HepG2 (cell line): ENCODE measurements around the gene HHIPL1. TPM values are rescaled to one million over a fixed set of nuclear protein-coding genes. Genes with fewer than 3 reads are reported as not detected.
A peak's percentile ranks its signal among the peaks of the same experiment; 100 is the strongest.

Source experiments
- ATAC-seq: fragments of 200-7000 bp; cut with Tn5 transposase; 3 replicates; pipeline ENCODE4 v1.9.1; 2020; ENCODE audit warnings: mild to moderate bottlenecking, moderate library complexity
- BruUV-seq: library from RNA; stranded (reverse); fragments of 400-500 nt; replicated peaks from 2 replicates; lab custom pipeline; 2021; lab: Mats Ljungman, UMichigan
- CTCF ChIA-PET: fragments of 300-600 bp; formaldehyde crosslinking; extraction: SDS; loops from one replicate; lab custom pipeline; 2021; ENCODE audit warnings: low total read pairs, inconsistent platforms, low intra/inter-chr PET ratio; lab: Yijun Ruan, JAX
- POLR2A ChIA-PET: fragments of 350-600 bp; sonication (Branson Sonifier 250); formaldehyde crosslinking; loops from one replicate; lab custom pipeline; 2020; ENCODE audit warnings: antibody characterized with exemption, inconsistent platforms; lab: Yijun Ruan, JAX
- DNase-seq: peaks from one replicate; pipeline ENCODE4 v3.0.0-alpha.2; 2015; ENCODE audit warnings: low spot score
- FAIRE-seq: peaks from 3 replicates; lab custom pipeline; 2011; peaks lifted over from hg19 to GRCh38; lab: Jason Lieb, UNC
- H2AFZ ChIP-seq: one replicate; pipeline ENCODE4 v1.6.1; 2011; ENCODE audit warnings: low read length, inconsistent platforms
- H3K27ac ChIP-seq: fragments of 300-600 bp; 3 replicates; pipeline ENCODE4 v1.8.0; 2011; ENCODE audit warnings: mixed run types, mild to moderate bottlenecking, mixed read lengths, low read length, inconsistent platforms; ENCODE audit not compliant: insufficient read depth; ENCODE audit errors: extremely low read length
- H3K27me3 ChIP-seq, 2 experiments: fragments of 200-600 bp in 1 of 2; 2 replicates in 1 of 2; 3 replicates in 1 of 2; pipeline versions ENCODE4 v1.6.0 to v1.8.0; 2011; ENCODE audit warnings: low read length in 2 of 2, mild to moderate bottlenecking in 2 of 2, moderate library complexity in 2 of 2, inconsistent platforms in 1 of 2; ENCODE audit not compliant: insufficient read depth in 2 of 2, control insufficient read depth in 1 of 2
- H3K36me3 ChIP-seq, 2 experiments: fragments of 200-600 bp in 1 of 2; replicated peaks in 1 of 2; 2 replicates in 1 of 2; 3 replicates in 1 of 2; pipeline versions ENCODE4 v1.5.1 to v1.8.0; 2011; ENCODE audit warnings: low read length in 2 of 2, inconsistent platforms in 1 of 2; ENCODE audit not compliant: insufficient read depth in 2 of 2, control insufficient read depth in 1 of 2
- H3K4me1 ChIP-seq: 2 replicates; pipeline ENCODE4 v1.5.1; 2012; ENCODE audit warnings: low read length, inconsistent platforms; ENCODE audit not compliant: insufficient read depth
- H3K4me2 ChIP-seq: 2 replicates; pipeline ENCODE4 v1.6.0; 2011; ENCODE audit warnings: low read depth, low read length, inconsistent platforms
- H3K4me3 ChIP-seq, 3 experiments: fragments of 200-600 bp in 1 of 3; sonication (generic), shearing (Covaris generic) in 1 of 3; replicated peaks in 1 of 3; 2 replicates each; pipeline ENCODE4 v1.5.1; 2011 to 2016; ENCODE audit warnings: low read length in 3 of 3, inconsistent platforms in 2 of 3, low read depth in 2 of 3, mild to moderate bottlenecking in 2 of 3, control low read depth in 1 of 3, mixed read lengths in 1 of 3; ENCODE audit not compliant: insufficient read depth in 1 of 3
- H3K79me2 ChIP-seq: one replicate; pipeline ENCODE4 v1.6.1; 2011; ENCODE audit warnings: low read length, inconsistent platforms; ENCODE audit not compliant: insufficient read depth
- H3K9ac ChIP-seq: 2 replicates; pipeline ENCODE4 v1.6.0; 2011; ENCODE audit warnings: mild to moderate bottlenecking, low read depth, low read length, inconsistent platforms; ENCODE audit not compliant: insufficient read depth
- H3K9me3 ChIP-seq: 2 replicates; pipeline ENCODE4 v1.5.1; 2012; ENCODE audit warnings: mild to moderate bottlenecking, low read length
- H4K20me1 ChIP-seq: 2 replicates; pipeline ENCODE4 v1.6.0; 2011; ENCODE audit warnings: inconsistent platforms, mild to moderate bottlenecking, low read length, moderate library complexity; ENCODE audit not compliant: insufficient read depth
- ELF3 ChIP-seq: IDR thresholded peaks from 2 replicates; pipeline ENCODE4 v1.6.1; 2016; ENCODE audit warnings: missing genetic modification reagents, missing compliant biosample characterization
- FOSL2 ChIP-seq: sonication (generic); formaldehyde crosslinking; IDR thresholded peaks from 2 replicates; pipeline ENCODE4 v1.4.0; 2020; ENCODE audit warnings: missing genetic modification reagents
- HNRNPH1 ChIP-seq: fragments of 200-400 bp; formaldehyde crosslinking; optimal IDR thresholded peaks from 2 replicates; pipeline ENCODE3; 2017; ENCODE audit warnings: mild to moderate bottlenecking, low read depth, low read length
- ISL2 ChIP-seq: sonication (generic); formaldehyde crosslinking; IDR thresholded peaks from 2 replicates; pipeline ENCODE4 v1.5.0; 2020; ENCODE audit warnings: missing genetic modification reagents
- NFIC ChIP-seq: IDR thresholded peaks from 2 replicates; pipeline ENCODE4 v1.6.1; 2012; ENCODE audit warnings: mild to moderate bottlenecking, low read length, inconsistent platforms
- NR0B2 ChIP-seq: sonication (generic); formaldehyde crosslinking; IDR thresholded peaks from 2 replicates; pipeline ENCODE4 v1.4.0; 2020; ENCODE audit warnings: mild to moderate bottlenecking, missing genetic modification reagents
- PBX2 ChIP-seq: IDR thresholded peaks from 2 replicates; pipeline ENCODE4 v1.6.1; 2016; ENCODE audit warnings: control low read depth
- ZMYM3 ChIP-seq: sonication (generic); formaldehyde crosslinking; IDR thresholded peaks from 2 replicates; pipeline ENCODE4 v1.5.1; 2020; ENCODE audit warnings: mild to moderate bottlenecking, missing genetic modification reagents
- ZNF207 ChIP-seq: fragments of 450-650 bp; IDR thresholded peaks from 2 replicates; pipeline ENCODE4 v1.6.1; 2016; ENCODE audit warnings: antibody characterized with exemption, borderline replicate concordance
- ZNF451 ChIP-seq: sonication (generic); formaldehyde crosslinking; IDR thresholded peaks from 2 replicates; pipeline ENCODE4 v1.5.0; 2020; ENCODE audit warnings: mild to moderate bottlenecking, missing genetic modification reagents
- ZNF563 ChIP-seq: sonication (generic); formaldehyde crosslinking; IDR thresholded peaks from 2 replicates; pipeline ENCODE4 v1.8.0; 2022; ENCODE audit warnings: mild to moderate bottlenecking, moderate library complexity, missing genetic modification reagents
- ZNF687 ChIP-seq: sonication (generic); formaldehyde crosslinking; IDR thresholded peaks from 2 replicates; pipeline ENCODE4 v1.5.1; 2020; ENCODE audit warnings: mild to moderate bottlenecking, missing genetic modification reagents, moderate library complexity
- ZNF770 ChIP-seq: sonication (generic); formaldehyde crosslinking; IDR thresholded peaks from 2 replicates; pipeline ENCODE4 v1.5.0; 2020; ENCODE audit warnings: mild to moderate bottlenecking, missing genetic modification reagents
- WGBS: methylation state at CpG from one replicate; pipeline ENCODE4 v1.1.6; 2017; ENCODE audit warnings: low lambda C conversion rate; 5-methylcytosine and 5-hydroxymethylcytosine counted together
- in situ Hi-C: cut with HindIII; loops from 2 replicates; pipeline ENCODE4 v1.10.0; 2017; ENCODE audit warnings: low pct_unique_long_range_greater_than_20kb; ENCODE audit not compliant: extremely low pct_ligation_motif_present
- intact Hi-C: fragments of 100-400 bp; cut with micrococcal nuclease; formaldehyde crosslinking; loops from one replicate; pipeline ENCODE4 v1.10.0; 2022; ENCODE audit not compliant: unreplicated experiment
- polyA plus RNA-seq, 8 experiments: library from polyadenylated mRNA; depleted of rRNA in 3 of 8; stranded (reverse) in 7 of 8; unstranded in 1 of 8; fragments of >200 nt; fragmentation: Illumina TruSeq in 4 of 8; extraction: Trizol in 4 of 8; gene quantifications; 2 replicates each; pipeline versions ENCODE4 v1.2.1 to v1.2.3, GENCODE V29; 2011 to 2016; ENCODE audit warnings: low read depth in 4 of 8, missing spikeins in 1 of 8, mixed read lengths in 1 of 8; ENCODE audit not compliant: insufficient read depth in 1 of 8
- total RNA-seq, 5 experiments: library from RNA; depleted of rRNA; stranded (reverse); fragments of >200 nt; fragmentation: Illumina TruSeq; extraction: Trizol; gene quantifications; 2 replicates each; pipeline ENCODE4 v1.2.3, GENCODE V29; 2016; ENCODE audit warnings: low read depth in 1 of 5

HHIPL1 gene
- total and polyA plus RNA-seq, 2 of the 13 experiments (the other 11 are each of a cell fraction or from before 2014, with no cell fraction given) = not detected

- TF ChIP-seq ZNF687 (CRISPR knock-in tag) (0 out of 2 replicates have a peak, but pooled peaks have one; percentile 3), HNRNPH1 (no peak), ZMYM3 (CRISPR knock-in tag) (peak; percentile 53), ZNF207 (no peak), ZNF563 (CRISPR knock-in tag) (no peak), NR0B2 (no peak)
Measured at GRCh38 chr14:99725774-99726537, 81.0 kb downstream of the HHIPL1 start (continued).

GRCh38 chr14:99726538-99727095, 81.7 kb downstream of the HHIPL1 start:
- no peak for TF ChIP-seq ZNF451 (CRISPR knock-in tag)
- TF ChIP-seq ZNF770 (CRISPR knock-in tag) = no peak
- TF ChIP-seq NFIC = no peak
- no peak for TF ChIP-seq ISL2 (CRISPR knock-in tag)
- no peak for TF ChIP-seq FOSL2 (CRISPR knock-in tag)
- no peak for TF ChIP-seq ELF3 (CRISPR knock-in tag)
- no peak for TF ChIP-seq PBX2
- Histone ChIP-seq H2AFZ (no peak overlapping the region), H3K4me3 (peak overlapping the region in 1 of 3 experiments; percentile 41; a peak in 1 of 6 replicates), H3K4me1 (peaks cover 20% of the 10 kb centered on the region), H3K9me3 (no peaks in the 10 kb centered on the region), H3K27ac (no peak overlapping the region), H3K27me3 (peaks cover 5 to 21% of the 10 kb centered on the region in 2 experiments; a peak in 4 of 5 replicates), H3K9ac (no peak overlapping the region), H4K20me1 (no peaks in the 10 kb centered on the region), H3K36me3 (no peaks in the 10 kb centered on the region), H3K4me2 (0 out of 2 replicates have a peak overlapping the region, but pooled peaks have one; percentile 31), H3K79me2 (no peaks in the 10 kb centered on the region)
- ChIA-PET CTCF (no interaction called here), POLR2A (no interaction called here)
- 43% methylated on average over 10 of the region's 26 CpGs for WGBS
- DNase-seq (no peak), FAIRE-seq (no peak), ATAC-seq (no peak)
- no TSS peak for BruUV-seq
- in situ Hi-C loops (no loop called here), intact Hi-C loops (no loop called here)
